Type B pancreatic cell (in vitro differentiated cells): Measurements from ENCODE around the gene TULP3. TPM values are rescaled to one million over a fixed set of nuclear protein-coding genes. Genes with fewer than 3 reads are reported as not detected.
"Not testable (repeated sequence)": the region's sequence is repeated elsewhere in the genome, so short reads cannot be mapped to it uniquely, and the experiment has no call there.

Source experiments
- DNase-seq: peaks from one replicate; pipeline ENCODE4 v3.0.0; 2021; ENCODE audit warnings: mixed read lengths; ENCODE audit not compliant: unreplicated experiment; ENCODE audit errors: extremely low spot score
- H3K27ac Mint-ChIP-seq: 2 replicates; pipeline ENCODE4 v1.8.0; 2021; ENCODE audit warnings: mild to moderate bottlenecking, mixed read lengths
- H3K27me3 Mint-ChIP-seq: 2 replicates; pipeline ENCODE4 v1.8.0; 2021; ENCODE audit warnings: mixed read lengths
- H3K36me3 Mint-ChIP-seq: 2 replicates; pipeline ENCODE4 v1.8.0; 2021; ENCODE audit warnings: mixed read lengths
- H3K4me1 Mint-ChIP-seq: one replicate; pipeline ENCODE4 v1.8.0; 2021; ENCODE audit warnings: mixed read lengths; ENCODE audit not compliant: unreplicated experiment
- H3K4me3 Mint-ChIP-seq: 2 replicates; pipeline ENCODE4 v1.8.0; 2021; ENCODE audit warnings: mild to moderate bottlenecking, mixed read lengths
- H3K9me3 Mint-ChIP-seq: 2 replicates; pipeline ENCODE4 v1.8.0; 2021; ENCODE audit warnings: mixed read lengths
- total RNA-seq: library from RNA; stranded (reverse); gene quantifications from 2 replicates; pipeline ENCODE4 v1.2.1, GENCODE V29; 2021; ENCODE audit warnings: low replicate concordance
- TF ChIP-seq, protein P1 (sequence below): fragments of 200-600 bp; sonication (generic); conservative IDR thresholded peaks from 2 replicates; pipeline ENCODE4 v1.5.0; 2021; ENCODE audit warnings: antibody characterized with exemption, mild to moderate bottlenecking

Gene TULP3
- total RNA-seq, 1 donor from 2014 or later: 26.5 TPM

DNA sequence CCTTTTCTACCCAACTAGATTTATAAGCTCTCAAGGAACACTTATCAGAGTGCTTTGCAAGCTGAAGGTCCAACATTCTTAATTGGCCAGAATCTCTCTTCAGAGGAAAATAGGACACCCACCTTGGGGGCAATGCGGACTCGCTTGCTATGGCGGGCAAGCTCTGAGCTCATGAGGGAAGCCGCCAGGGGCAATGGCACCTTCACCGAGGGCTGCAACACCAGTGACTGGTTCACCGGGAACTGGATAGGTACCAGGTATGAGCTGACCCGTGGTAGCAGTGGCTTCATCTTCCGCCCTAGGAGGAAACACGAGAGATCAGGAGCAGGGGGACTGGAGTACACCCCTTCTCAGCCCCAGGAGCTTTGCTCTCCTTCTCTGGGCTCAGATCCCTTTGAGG lies 26.5 kb upstream of the TULP3 start:
- H3K36me3 Mint-ChIP-seq: peaks cover 35% of the 10 kb centered on the region
- DNase-seq: no peak
- H3K9me3 Mint-ChIP-seq: no peaks in the 10 kb centered on the region
- no peaks in the 10 kb centered on the region for H3K27me3 Mint-ChIP-seq
- no peak overlapping the region for H3K4me3 Mint-ChIP-seq
- no peaks in the 10 kb centered on the region for H3K4me1 Mint-ChIP-seq
- TF ChIP-seq, protein P1, sequence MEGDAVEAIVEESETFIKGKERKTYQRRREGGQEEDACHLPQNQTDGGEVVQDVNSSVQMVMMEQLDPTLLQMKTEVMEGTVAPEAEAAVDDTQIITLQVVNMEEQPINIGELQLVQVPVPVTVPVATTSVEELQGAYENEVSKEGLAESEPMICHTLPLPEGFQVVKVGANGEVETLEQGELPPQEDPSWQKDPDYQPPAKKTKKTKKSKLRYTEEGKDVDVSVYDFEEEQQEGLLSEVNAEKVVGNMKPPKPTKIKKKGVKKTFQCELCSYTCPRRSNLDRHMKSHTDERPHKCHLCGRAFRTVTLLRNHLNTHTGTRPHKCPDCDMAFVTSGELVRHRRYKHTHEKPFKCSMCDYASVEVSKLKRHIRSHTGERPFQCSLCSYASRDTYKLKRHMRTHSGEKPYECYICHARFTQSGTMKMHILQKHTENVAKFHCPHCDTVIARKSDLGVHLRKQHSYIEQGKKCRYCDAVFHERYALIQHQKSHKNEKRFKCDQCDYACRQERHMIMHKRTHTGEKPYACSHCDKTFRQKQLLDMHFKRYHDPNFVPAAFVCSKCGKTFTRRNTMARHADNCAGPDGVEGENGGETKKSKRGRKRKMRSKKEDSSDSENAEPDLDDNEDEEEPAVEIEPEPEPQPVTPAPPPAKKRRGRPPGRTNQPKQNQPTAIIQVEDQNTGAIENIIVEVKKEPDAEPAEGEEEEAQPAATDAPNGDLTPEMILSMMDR: no peak
- H3K27ac Mint-ChIP-seq: no peak overlapping the region

DNA sequence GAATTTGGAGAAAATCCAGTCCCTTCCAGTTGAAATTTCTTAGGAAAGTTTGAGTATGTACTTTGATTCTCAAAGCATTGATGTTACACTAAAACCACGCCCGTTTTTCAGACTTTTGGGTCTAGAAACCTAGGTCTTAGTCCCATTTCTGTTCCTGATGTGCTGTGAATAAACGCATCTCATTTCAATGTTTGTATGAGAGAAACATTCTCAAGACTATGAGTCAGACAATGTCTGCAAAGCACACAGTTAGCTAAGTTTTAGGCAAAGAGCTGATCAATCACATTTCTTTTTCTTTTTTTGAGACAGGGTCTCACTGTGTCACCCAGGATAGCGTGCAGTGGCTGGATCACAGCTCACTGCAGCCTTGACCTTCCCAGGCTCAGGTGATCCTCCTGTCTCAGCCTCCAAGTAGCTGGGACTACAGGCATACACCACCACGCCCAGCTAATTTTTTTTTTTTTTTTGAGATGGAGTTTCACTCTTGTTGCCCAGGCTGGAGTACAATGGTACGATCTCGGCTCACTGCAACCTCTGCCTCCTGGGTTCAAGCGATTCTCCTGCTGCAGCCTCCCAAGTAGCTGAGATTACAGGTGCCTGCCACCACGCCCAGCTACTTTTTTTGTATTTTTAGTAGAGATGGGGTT lies 21.6 kb upstream of the TULP3 start:
- not testable (repeated sequence) for DNase-seq, H3K4me1 Mint-ChIP-seq, H3K27ac Mint-ChIP-seq, H3K9me3 Mint-ChIP-seq, H3K4me3 Mint-ChIP-seq, H3K27me3 Mint-ChIP-seq
- peaks cover 14% of the 10 kb centered on the region for H3K36me3 Mint-ChIP-seq

DNA sequence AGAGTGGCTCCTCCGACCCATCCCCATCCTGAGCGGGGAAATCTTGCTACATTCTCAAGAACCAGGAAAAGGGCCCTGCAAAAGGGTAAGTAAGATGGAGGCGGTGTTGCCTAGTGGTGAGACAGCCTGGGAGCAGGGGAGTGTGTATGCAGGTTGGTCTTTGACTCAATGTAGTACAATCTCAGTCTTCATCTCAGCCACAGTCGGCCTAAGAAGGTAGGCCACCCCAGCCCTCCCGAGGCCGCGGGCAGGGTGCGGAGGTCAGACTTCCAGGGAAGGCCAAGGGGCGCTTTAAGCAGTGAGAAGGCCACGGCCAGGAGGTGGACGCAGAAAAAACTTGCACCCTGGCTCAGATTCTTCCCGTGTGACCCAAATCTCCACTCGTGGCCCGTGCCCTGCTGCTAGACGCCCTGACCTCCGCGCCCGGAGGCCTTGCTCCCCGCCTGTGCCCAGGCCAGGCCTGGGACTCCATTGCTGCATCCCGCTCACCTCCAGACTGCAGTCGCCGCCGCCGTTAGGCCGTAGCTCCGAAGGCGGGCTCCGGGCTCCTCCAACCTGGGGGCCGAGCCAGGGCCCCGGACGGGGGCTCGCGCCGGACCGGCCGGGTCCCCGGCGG lies 14.2 kb upstream of the TULP3 start:
- Mint-ChIP-seq H3K9me3 (no peaks in the 10 kb centered on the region), H3K4me1 (peaks cover 13% of the 10 kb centered on the region), H3K27ac (peak overlapping the region; percentile 62), H3K36me3 (peaks cover 24% of the 10 kb centered on the region), H3K27me3 (no peaks in the 10 kb centered on the region), H3K4me3 (peak overlapping the region; percentile 82)
- DNase-seq: no peak
- TF ChIP-seq, protein P1: no peak

DNA sequence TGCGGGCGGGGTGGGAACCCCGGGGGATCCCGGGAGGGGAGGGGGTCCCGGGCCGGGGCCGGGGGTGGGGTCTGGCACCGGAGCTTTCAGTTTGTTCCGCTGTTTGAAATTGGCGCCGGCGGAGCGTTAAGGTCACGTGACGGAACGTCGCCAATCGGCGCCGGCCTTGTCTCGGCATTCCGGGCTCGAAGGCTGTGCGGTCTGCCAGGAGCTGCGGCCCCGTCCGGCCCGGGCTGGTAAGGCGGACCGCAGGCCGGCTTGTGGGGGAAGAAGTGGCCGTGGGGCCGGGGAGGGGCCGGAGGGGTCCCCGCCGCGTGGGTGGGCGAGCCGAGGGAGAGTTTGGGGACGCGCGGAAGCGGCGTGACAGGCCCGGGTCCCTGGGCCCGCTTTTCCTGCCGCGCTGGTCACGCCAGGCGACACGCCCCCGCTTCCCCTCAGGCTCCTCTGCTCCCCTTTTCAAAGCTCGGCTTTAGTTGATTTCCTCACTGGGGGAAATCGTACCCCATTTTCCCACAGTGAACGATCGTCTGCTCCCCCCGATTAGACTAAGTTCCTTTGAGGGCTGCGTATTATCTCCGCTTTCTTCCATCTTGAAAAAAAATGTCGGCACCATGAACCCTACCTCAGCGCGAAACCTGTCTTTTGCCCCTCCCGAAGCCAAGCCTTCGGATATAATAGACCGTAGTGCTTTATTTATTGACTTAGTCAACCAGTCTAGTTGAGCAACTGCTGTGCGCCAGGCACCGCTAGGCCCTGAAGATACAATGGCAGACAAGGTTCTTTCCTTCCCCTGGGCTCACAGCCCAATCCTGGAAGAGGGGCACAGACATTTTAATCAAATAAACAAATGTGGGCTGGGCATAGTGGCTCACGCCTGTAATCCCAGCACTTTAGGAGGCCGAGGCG lies 13.4 kb upstream of the TULP3 start, which contains the start of the genes FOXM1 and RHNO1:
TSS of gene FOXM1 (minus strand) at position 128 of the 906 bp plus-strand sequence. CDS start 2,696 bp downstream, outside the sequence.
TSS of gene RHNO1 (plus strand) at position 177 of the 906 bp plus-strand sequence. CDS start 8,144 bp downstream, outside the sequence.
- DNase-seq: peak; percentile 92
- no peaks in the 10 kb centered on the region for H3K9me3 Mint-ChIP-seq
- peaks cover 28% of the 10 kb centered on the region for H3K36me3 Mint-ChIP-seq
- TF ChIP-seq, protein P1: no peak
- H3K4me3 Mint-ChIP-seq: peak within 1 kb of the TSS; percentile 97
- H3K27ac Mint-ChIP-seq: peak within 1 kb of the TSS; percentile 99
- no peaks in the 10 kb centered on the region for H3K27me3 Mint-ChIP-seq
- peaks cover 13% of the 10 kb centered on the region for H3K4me1 Mint-ChIP-seq

DNA sequence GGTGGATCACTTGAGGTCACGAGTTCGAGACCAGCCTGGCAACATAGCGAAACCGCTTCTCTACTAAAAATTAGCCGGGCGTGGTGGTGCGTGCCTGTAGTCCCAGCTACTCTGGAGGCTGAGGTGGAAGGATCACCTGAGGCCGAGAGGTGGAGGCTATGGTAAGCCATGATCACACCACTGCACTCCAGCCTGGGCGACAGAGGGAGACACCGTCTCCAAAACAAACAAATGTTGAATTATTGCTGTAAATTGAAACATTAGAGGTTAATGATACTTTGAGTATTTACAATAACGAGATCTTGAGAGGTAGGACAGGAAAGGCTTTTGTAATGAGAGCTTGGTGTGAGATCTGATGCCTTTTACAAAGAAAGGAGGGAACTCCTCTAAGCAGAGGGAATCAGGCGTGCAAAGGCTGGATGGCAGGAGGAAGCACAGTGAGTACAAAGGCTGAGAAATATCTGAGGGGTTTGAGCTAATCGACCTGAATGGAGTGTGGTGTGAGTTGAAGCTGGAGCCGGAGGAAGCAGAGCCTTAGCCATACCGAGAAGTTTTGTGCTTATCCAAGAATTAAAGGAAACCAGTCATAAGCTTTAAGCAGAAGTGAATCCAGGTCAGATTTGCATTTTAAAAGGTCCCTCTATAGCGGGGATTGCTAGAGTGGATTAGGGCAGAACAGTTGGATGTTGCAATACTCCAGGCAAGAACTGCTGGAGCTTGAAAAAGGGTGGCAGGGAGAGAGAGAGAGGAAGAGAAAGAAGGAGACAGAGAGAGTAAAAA lies 12.5 kb upstream of the TULP3 start:
- Mint-ChIP-seq H3K36me3 (peaks cover 28% of the 10 kb centered on the region), H3K4me1 (peaks cover 13% of the 10 kb centered on the region), H3K27ac (peak overlapping the region; percentile 99), H3K9me3 (no peaks in the 10 kb centered on the region), H3K4me3 (peak overlapping the region; percentile 97), H3K27me3 (no peaks in the 10 kb centered on the region)
- TF ChIP-seq, protein P1: no peak
- DNase-seq: no peak
